MM.1S (cell line): ENCODE data around the gene GRB10.

Experiments
- EZH2 ChIP-seq: fragments of 300-600 bp; sonication (generic); optimal IDR thresholded peaks from 2 replicates; pipeline ENCODE3; 2017; ENCODE audit warnings: low read depth, mild to moderate bottlenecking, antibody characterized with exemption, low read length, mixed read lengths
- EZH2phosphoT487 ChIP-seq: fragments of 300-600 bp; sonication (generic); IDR thresholded peaks from 2 replicates; pipeline ENCODE4 v1.6.1; 2018; ENCODE audit warnings: antibody characterized with exemption, low read length
- TF ChIP-seq, protein P1 (sequence below): fragments of 300-600 bp; sonication (generic); IDR thresholded peaks from 2 replicates; pipeline ENCODE4 v1.5.1; 2016; ENCODE audit warnings: antibody characterized with exemption, low read length, mixed read lengths

DNA sequence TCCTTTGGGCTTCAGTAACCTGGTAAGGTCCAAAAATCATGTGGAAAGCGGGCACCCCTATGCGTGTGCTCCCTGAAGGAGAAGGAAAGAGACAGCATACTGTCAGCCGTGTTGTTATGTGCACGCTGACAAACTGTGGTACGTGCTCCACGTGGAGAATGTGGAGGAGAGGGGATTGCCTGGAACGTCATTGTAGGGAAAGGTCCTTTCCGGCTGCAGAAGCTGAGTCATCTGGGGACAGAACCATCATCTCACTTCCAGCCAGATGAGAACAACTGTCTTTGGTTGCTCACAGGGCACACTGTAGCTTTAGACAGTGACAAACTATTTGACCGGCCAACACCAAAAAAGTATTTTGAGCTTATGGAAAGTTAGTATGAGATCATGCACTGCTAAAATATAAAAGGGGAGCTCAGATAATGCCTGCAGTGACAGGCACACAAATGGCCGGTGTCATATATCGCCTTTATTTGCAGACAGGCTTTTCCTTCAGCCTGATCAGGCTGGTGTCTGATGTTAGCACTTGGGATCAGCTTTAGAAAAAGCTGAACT lies 38.8 kb upstream of the GRB10 start:
- TF ChIP-seq, protein P1, sequence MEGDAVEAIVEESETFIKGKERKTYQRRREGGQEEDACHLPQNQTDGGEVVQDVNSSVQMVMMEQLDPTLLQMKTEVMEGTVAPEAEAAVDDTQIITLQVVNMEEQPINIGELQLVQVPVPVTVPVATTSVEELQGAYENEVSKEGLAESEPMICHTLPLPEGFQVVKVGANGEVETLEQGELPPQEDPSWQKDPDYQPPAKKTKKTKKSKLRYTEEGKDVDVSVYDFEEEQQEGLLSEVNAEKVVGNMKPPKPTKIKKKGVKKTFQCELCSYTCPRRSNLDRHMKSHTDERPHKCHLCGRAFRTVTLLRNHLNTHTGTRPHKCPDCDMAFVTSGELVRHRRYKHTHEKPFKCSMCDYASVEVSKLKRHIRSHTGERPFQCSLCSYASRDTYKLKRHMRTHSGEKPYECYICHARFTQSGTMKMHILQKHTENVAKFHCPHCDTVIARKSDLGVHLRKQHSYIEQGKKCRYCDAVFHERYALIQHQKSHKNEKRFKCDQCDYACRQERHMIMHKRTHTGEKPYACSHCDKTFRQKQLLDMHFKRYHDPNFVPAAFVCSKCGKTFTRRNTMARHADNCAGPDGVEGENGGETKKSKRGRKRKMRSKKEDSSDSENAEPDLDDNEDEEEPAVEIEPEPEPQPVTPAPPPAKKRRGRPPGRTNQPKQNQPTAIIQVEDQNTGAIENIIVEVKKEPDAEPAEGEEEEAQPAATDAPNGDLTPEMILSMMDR = no peak
- no peak for TF ChIP-seq EZH2
- TF ChIP-seq EZH2phosphoT487 = no peak
